Activated CD4-positive, alpha-beta T cell treated with anti-CD3 and anti-CD28 coated beads, Interleukin-2, amount 10 ng/mL, durations not matched to agents 7 days and 5 days (primary cell): ENCODE results near the gene BTD. TPM values are rescaled to one million over a fixed set of nuclear protein-coding genes. Genes with fewer than 3 reads are reported as not detected.

Experiments used
- CTCF ChIA-PET: fragments of 350-600 bp; sonication (Branson Sonifier 250); formaldehyde crosslinking; loops from one replicate; lab custom pipeline; 2021; ENCODE audit warnings: antibody characterized with exemption; lab: Charles Lee
- POLR2A ChIA-PET: fragments of 350-600 bp; sonication (Branson Sonifier 250); formaldehyde crosslinking; loops from one replicate; lab custom pipeline; 2021; ENCODE audit warnings: antibody characterized with exemption; lab: Charles Lee
- DNase-seq: peaks from one replicate; pipeline ENCODE4 v3.0.0-alpha.2; 2020
- H3K27ac Mint-ChIP-seq: one replicate; pipeline ENCODE4 v1.8.0; 2021; ENCODE audit warnings: mild to moderate bottlenecking, moderate library complexity, mixed read lengths
- H3K27me3 Mint-ChIP-seq: one replicate; pipeline ENCODE4 v1.8.0; 2021; ENCODE audit warnings: mixed read lengths
- H3K36me3 Mint-ChIP-seq: one replicate; pipeline ENCODE4 v1.8.0; 2021; ENCODE audit warnings: low read depth, mixed read lengths
- H3K4me1 Mint-ChIP-seq: one replicate; pipeline ENCODE4 v1.8.0; 2021; ENCODE audit warnings: mixed read lengths
- H3K4me3 Mint-ChIP-seq: one replicate; pipeline ENCODE4 v1.8.0; 2021; ENCODE audit warnings: mild to moderate bottlenecking, moderate library complexity, mixed read lengths
- H3K9me3 Mint-ChIP-seq: one replicate; pipeline ENCODE4 v1.8.0; 2021; ENCODE audit warnings: mixed read lengths
- total RNA-seq, 2 experiments: library from RNA; stranded (reverse); gene quantifications; one replicate each; pipeline ENCODE4 v1.2.3, GENCODE V29; 2021

BTD gene
- total RNA-seq, 2 experiments from 2014 or later, result 6.6 to 8.1 TPM

DNA sequence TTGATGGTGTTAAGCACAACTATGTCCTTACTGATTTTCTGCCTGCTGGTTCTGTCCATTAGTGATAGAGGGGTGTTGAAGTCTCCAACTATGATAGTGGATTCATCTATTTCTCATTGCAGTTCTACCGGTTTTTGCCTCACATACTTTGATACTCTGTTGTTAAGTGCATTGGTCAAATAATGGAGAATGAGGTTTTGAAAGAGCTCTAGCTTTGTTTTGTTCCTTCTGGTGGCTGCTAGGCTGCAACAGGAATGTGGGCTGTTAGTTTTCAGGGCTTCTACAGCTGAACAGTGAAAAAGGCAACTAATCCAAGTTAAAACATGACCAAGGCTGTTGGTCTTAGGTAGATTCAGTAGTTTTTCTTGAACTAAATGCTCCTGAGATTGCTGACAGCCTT is 62.6 kb downstream of the BTD start:
- ChIA-PET POLR2A (no interaction called here), CTCF (interaction anchor here (0.6 to 1.8 kb wide), 2 partner anchors 14 to 21 kb away, joined by 4 to 7 read pairs; no protein-coding TSS in a partner anchor)
- Mint-ChIP-seq H3K9me3 (peaks cover 32% of the 10 kb centered on the region), H3K4me1 (peaks cover 26% of the 10 kb centered on the region), H3K4me3 (no peak overlapping the region), H3K27ac (no peak overlapping the region), H3K27me3 (peaks cover 13% of the 10 kb centered on the region), H3K36me3 (peaks cover 34% of the 10 kb centered on the region)
- no peak for DNase-seq

DNA sequence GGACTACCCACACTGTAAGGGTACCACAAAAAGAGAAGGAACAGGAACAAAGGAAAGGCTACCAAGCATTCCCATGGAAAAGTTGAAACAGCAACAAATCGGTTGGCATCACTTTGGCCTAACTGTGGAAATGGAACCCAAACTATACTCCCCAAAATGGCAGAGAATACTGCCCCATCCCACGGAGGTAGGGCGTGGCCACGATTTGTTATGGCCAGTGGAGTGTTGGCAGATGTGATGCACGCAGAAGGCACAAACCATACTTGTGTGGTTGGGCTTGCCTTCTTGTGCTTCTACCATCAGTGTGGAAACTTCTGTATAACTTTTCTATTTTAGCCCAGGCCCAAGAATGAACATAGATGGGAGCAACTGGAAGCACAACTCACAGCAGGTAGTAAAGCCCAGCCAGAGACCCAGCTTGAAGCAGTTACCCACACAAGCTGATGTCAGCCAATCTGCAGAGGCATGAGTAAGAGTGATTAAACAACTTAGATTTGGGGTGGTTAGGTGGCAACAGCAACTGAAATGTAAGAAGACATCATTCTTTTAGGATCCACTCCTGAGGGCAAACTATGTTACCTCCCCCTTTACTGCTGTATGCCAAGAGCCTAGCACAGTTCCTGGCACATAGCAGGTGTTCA is 64.1 kb downstream of the BTD start:
- POLR2A ChIA-PET, result no interaction called here
- H3K4me3 Mint-ChIP-seq, result no peak overlapping the region
- no peak overlapping the region for H3K27ac Mint-ChIP-seq

DNA sequence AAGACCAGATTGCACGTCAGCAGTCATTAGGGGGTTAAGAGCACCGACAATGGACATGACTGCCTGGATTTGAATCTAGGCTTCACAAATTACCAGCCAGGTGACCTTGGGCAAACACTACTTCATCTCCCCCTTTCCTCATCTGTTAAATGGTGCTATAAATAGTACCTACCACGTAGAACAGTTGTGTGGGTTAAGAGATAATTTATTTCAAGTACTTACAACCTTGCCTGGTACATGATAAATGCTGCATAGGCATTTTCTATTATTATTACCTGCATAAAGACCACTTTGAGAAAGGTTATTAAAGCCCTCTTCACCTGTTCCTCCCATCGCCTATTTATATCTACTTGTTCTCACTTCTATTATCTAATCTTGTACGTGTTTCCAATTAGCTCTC is 64.7 kb downstream of the BTD start:
- CTCF ChIA-PET, result no interaction called here
- peaks cover 49% of the 10 kb centered on the region for H3K36me3 Mint-ChIP-seq

More for the DNA sequence above, 64.1 kb downstream of the BTD start:
- DNase-seq, result no peak
- Mint-ChIP-seq H3K36me3 (peaks cover 44% of the 10 kb centered on the region), H3K9me3 (peaks cover 27% of the 10 kb centered on the region), H3K27me3 (peaks cover 9% of the 10 kb centered on the region), H3K4me1 (peaks cover 17% of the 10 kb centered on the region)
- CTCF ChIA-PET, result no interaction called here

DNA sequence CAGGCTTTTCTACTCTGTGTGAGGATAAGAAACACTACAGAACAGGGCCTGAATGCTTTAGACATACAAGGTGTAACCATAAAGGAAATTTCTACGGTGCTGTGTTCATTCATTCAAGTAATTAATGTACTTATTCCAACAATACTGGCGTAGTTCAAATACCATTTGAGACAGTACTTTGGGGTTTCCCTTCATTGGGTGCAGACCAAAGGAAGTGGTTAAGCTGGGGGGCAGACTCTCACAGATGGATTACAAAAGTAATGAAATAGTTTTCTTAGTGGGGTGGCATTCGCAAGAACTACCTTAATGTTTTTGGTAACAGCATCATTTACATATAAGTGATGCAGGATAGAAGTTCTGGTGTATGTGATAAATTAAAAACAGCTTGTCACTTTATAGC is 65.9 kb downstream of the BTD start:
- Mint-ChIP-seq H3K27me3 (no peaks in the 10 kb centered on the region), H3K36me3 (peaks cover 54% of the 10 kb centered on the region), H3K27ac (peak overlapping the region; percentile 44), H3K4me3 (no peak overlapping the region), H3K9me3 (peaks cover 19% of the 10 kb centered on the region), H3K4me1 (peaks cover 17% of the 10 kb centered on the region)
- ChIA-PET CTCF (interaction anchor here (0.7 to 1.1 kb wide), 2 partner anchors 18 to 41 kb away, joined by 3 read pairs; no protein-coding TSS in a partner anchor), POLR2A (no interaction called here)
- peak; percentile 53 for DNase-seq

More for the DNA sequence above, 64.7 kb downstream of the BTD start:
- H3K27me3 Mint-ChIP-seq, result peaks cover 7% of the 10 kb centered on the region
- H3K4me3 Mint-ChIP-seq, result no peak overlapping the region
- POLR2A ChIA-PET, result no interaction called here
- H3K9me3 Mint-ChIP-seq, result peaks cover 23% of the 10 kb centered on the region
- DNase-seq, result no peak
- H3K27ac Mint-ChIP-seq, result no peak overlapping the region
- H3K4me1 Mint-ChIP-seq, result peaks cover 17% of the 10 kb centered on the region

DNA sequence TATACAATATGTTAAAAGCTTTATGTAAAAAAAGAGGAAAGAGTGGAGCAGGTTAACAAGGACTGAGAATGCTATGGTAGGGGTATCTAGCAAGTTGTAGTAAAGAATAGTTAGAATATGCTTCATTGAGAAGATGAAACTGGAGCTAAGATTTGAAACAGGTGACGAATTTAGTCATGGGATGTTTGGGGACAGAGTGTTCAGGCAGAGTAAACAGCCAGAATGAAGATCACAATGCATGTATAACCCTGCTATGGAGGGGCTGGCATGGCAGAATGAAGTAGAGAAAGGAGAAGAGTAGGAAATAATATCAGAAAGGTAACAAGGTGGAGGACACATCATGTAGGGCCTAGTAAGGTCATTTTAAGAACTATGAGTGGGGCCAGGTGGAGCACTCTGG is 72.0 kb downstream of the BTD start:
- no peaks in the 10 kb centered on the region for H3K4me1 Mint-ChIP-seq
- no peaks in the 10 kb centered on the region for H3K27me3 Mint-ChIP-seq
- H3K27ac Mint-ChIP-seq, result no peak overlapping the region
- H3K4me3 Mint-ChIP-seq, result no peak overlapping the region
- H3K36me3 Mint-ChIP-seq, result peaks cover 37% of the 10 kb centered on the region
- CTCF ChIA-PET, result interaction anchor here (1.3 kb wide), 1 partner anchor 18 kb away, joined by 4 read pairs; no protein-coding TSS in a partner anchor
- H3K9me3 Mint-ChIP-seq, result no peaks in the 10 kb centered on the region
- no peak for DNase-seq
- POLR2A ChIA-PET, result no interaction called here

DNA sequence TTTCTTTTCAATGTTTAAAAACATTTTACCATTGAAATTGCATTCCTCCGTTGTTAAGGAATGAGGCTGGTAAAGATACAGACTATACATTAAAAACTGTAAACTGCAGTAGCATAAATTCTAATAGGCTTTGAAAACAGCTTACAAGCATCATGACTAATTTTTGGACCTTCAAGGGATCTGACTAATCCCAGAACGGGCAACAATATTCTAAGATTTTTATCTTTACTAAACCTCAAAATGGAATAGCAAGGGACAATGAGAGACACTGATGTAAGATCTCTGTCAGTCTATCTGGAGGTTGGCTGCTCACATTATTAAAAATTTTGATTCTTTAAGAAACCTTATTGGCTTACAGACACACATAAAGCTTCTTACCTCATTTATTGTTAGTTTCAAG is 74.7 kb downstream of the BTD start:
- Mint-ChIP-seq H3K4me3 (no peak overlapping the region), H3K27ac (no peak overlapping the region), H3K9me3 (no peaks in the 10 kb centered on the region), H3K27me3 (no peaks in the 10 kb centered on the region), H3K4me1 (no peaks in the 10 kb centered on the region), H3K36me3 (peaks cover 23% of the 10 kb centered on the region)
- ChIA-PET POLR2A (no interaction called here), CTCF (no interaction called here)
- DNase-seq, result no peak

DNA sequence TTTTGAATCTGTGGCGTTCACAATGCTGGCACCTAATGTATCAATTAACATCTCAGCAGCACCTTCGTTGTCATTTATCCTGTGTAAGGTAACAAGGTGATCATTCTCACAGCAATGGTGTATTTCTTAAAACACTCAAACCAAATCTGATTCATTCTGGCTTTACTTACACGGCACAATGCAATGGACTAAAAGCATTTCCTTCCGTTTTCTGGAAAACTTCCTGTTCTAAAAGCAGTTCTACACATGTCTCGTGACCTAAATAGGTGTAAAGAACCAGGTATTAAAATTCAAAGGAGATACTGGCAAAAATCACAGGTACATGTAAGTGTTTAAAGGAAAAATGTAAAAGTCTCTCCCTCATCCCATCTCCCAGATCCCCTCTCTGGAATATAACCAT is 77.8 kb downstream of the BTD start:
- POLR2A ChIA-PET, result no interaction called here
- Mint-ChIP-seq H3K36me3 (peaks cover 27% of the 10 kb centered on the region), H3K27ac (no peak overlapping the region), H3K4me1 (no peaks in the 10 kb centered on the region), H3K27me3 (no peaks in the 10 kb centered on the region), H3K4me3 (no peak overlapping the region), H3K9me3 (no peaks in the 10 kb centered on the region)
- no peak for DNase-seq
- CTCF ChIA-PET, result no interaction called here

DNA sequence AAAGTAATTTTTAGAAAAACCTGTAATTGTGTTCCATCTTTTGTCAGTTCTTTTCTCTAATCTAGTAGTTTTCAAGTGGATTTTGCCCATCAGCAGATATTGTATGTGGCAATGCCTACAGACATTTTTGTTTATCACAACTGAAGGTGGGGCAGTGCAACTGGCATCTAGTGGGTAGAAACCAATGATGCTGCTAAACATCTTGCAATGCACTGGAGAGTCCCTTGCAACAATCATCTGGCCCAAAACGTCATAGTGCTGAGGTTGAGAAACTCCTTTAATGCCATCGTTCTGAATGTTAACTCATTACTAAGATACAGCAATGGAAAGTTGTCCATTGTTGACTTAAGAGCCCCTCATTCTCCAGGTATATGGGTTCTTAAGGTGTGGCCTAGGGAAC is 80.1 kb downstream of the BTD start:
- no peaks in the 10 kb centered on the region for H3K27me3 Mint-ChIP-seq
- POLR2A ChIA-PET, result no interaction called here
- peaks cover 1% of the 10 kb centered on the region for H3K4me1 Mint-ChIP-seq
- DNase-seq, result no peak
- H3K4me3 Mint-ChIP-seq, result no peak overlapping the region
- CTCF ChIA-PET, result interaction anchor here (0.7 kb wide), 1 partner anchor 120 kb away, joined by 3 read pairs; no protein-coding TSS in a partner anchor
- H3K9me3 Mint-ChIP-seq, result no peaks in the 10 kb centered on the region
- H3K36me3 Mint-ChIP-seq, result peaks cover 43% of the 10 kb centered on the region
- H3K27ac Mint-ChIP-seq, result no peak overlapping the region

DNA sequence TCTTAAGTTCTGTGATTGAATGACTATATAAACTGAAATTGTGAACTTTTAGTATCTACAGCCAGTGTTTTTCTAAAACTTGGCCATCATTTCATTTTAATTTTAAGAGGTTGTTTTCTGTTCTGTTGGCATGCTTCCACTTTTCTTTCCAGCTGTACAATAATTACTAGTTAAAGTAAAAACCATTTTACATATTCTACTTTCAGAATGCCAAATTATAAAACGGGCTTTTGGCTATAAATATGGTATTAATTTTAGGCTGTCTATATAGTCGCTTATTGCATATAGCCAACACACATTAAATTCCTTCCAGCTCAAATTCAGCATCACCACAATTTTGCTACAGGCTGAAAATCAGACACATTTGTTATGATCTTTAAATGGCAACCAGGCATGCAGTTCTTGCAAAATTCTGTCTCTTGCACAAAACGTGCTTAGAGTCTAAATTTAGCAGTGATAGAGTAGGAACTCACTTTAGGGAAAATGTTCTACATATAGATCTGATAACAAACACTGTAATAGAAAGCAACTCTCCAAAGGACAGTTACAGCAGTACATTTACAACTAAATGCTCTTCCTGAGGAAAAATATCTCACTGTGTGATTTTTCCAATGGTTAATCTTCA is 81.1 kb downstream of the BTD start:
- Mint-ChIP-seq H3K9me3 (no peaks in the 10 kb centered on the region), H3K4me3 (no peak overlapping the region), H3K27ac (no peak overlapping the region), H3K36me3 (peaks cover 36% of the 10 kb centered on the region), H3K27me3 (no peaks in the 10 kb centered on the region), H3K4me1 (peaks cover 1% of the 10 kb centered on the region)
- ChIA-PET CTCF (interaction anchor here (0.7 kb wide), 1 partner anchor 119 kb away, joined by 3 read pairs; no protein-coding TSS in a partner anchor), POLR2A (no interaction called here)
- no peak for DNase-seq

DNA sequence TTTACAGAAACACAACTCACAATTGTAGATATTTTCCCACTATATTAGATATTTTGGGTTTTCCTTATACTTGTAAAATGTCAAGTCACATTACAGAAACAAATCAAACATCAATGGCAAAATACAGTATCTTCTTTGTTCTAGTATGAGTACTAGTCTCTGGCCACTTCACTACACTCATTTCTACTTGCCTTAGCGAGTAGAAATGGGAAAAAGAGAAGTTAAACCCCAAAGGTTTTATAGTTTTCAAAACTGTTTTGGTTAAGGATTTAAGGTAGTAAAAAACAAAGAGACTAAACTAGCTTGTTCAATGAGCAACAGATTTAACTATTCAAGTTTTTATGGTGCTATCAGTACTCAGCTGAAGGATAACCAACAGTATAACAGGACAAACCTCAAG is 81.7 kb downstream of the BTD start:
- no peaks in the 10 kb centered on the region for H3K27me3 Mint-ChIP-seq
- POLR2A ChIA-PET, result no interaction called here

DNA sequence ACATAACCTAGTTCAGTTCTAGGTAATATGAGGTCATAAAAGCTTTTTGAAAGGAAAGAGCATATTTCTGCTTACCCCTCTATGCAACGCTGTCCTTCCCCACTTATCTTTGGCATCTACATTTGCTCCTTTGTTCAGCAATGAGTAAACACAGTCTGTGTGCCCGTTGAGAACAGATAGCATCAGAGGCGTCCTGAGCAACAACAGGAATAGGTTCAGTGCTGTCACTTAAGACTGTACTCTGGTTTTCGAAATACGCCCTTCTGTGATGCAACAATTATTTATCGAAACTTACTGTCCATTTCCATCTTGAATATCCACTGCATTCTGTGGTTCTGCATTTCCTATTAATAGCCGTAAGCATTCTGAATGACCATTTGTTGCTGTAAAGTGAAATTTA is 84.4 kb downstream of the BTD start:
- Mint-ChIP-seq H3K27me3 (no peaks in the 10 kb centered on the region), H3K27ac (no peak overlapping the region), H3K4me1 (peaks cover 1% of the 10 kb centered on the region), H3K36me3 (peaks cover 28% of the 10 kb centered on the region), H3K9me3 (no peaks in the 10 kb centered on the region), H3K4me3 (no peak overlapping the region)
- ChIA-PET POLR2A (no interaction called here), CTCF (interaction anchor here (1.2 kb wide), 1 partner anchor 145 kb away, joined by 3 read pairs; no protein-coding TSS in a partner anchor)
- DNase-seq, result no peak

More for the DNA sequence above, 81.7 kb downstream of the BTD start:
- H3K4me3 Mint-ChIP-seq, result no peak overlapping the region
- CTCF ChIA-PET, result no interaction called here
- DNase-seq, result no peak
- peaks cover 32% of the 10 kb centered on the region for H3K36me3 Mint-ChIP-seq
- H3K9me3 Mint-ChIP-seq, result no peaks in the 10 kb centered on the region
- H3K4me1 Mint-ChIP-seq, result peaks cover 1% of the 10 kb centered on the region
- H3K27ac Mint-ChIP-seq, result no peak overlapping the region

DNA sequence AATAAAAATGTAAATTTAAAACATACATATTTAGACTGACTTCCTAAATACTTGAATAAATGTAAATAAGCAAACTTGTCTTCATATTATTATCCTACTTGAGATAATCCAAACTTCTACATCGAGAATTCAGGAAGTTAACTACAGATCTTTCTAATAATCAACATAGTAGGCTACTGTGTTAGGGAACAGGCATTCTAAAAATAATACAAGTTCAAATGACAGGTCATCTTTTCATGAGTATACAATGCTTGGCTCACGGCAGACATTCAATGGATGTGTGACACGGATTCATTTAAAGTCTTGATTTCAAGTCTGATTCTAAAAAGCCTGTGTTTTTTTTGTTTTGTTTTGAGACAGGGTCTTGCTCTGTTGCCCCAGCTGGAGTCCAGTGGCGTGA is 88.7 kb downstream of the BTD start:
- CTCF ChIA-PET, result no interaction called here
- no peaks in the 10 kb centered on the region for H3K27me3 Mint-ChIP-seq

DNA sequence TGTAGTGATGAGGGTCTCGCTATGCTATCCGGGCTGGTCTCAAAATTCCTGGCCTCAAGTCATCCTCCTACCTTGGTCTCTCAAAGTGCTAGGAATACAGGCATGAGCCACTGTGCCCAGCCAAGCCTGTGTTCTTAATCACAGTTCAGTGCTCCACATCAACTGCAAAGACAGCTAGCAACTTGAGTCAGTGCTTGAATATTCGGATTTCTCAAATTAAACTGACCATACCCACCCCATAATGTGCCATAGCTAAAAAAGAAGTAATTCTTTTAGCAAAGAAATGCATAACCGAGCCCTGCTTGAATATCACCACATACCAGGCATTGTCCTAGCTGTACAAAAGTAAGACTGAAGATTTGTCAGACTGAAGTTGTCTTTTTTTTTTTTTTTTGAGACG is 89.2 kb downstream of the BTD start:
- Mint-ChIP-seq H3K36me3 (peaks cover 20% of the 10 kb centered on the region), H3K4me1 (no peaks in the 10 kb centered on the region), H3K27ac (peak overlapping the region; percentile 46), H3K27me3 (no peaks in the 10 kb centered on the region), H3K9me3 (no peaks in the 10 kb centered on the region), H3K4me3 (no peak overlapping the region)
- POLR2A ChIA-PET, result no interaction called here
- CTCF ChIA-PET, result interaction anchor here (2.0 kb wide), 1 partner anchor 17 kb away, joined by 4 read pairs; no protein-coding TSS in a partner anchor
- no peak for DNase-seq

More for the DNA sequence above, 88.7 kb downstream of the BTD start:
- Mint-ChIP-seq H3K27ac (no peak overlapping the region), H3K9me3 (no peaks in the 10 kb centered on the region), H3K36me3 (peaks cover 23% of the 10 kb centered on the region), H3K4me3 (no peak overlapping the region), H3K4me1 (peaks cover 1% of the 10 kb centered on the region)
- POLR2A ChIA-PET, result no interaction called here
- no peak for DNase-seq
